IMR-90 (cell line): ENCODE results near the gene ATRNL1. TPM values are rescaled to one million over a fixed set of nuclear protein-coding genes. Genes with fewer than 3 reads are reported as not detected.

ENCODE experiments used
- ATAC-seq: fragments of 200-7000 bp; cut with Tn5 transposase; 2 replicates; pipeline ENCODE4 v1.9.1; 2020; ENCODE audit warnings: low read depth, mild to moderate bottlenecking, moderate library complexity
- BruUV-seq: library from RNA; stranded (reverse); fragments of 400-500 nt; replicated peaks from 2 replicates; lab custom pipeline; 2021; lab: Mats Ljungman, UMichigan
- CTCF ChIA-PET: fragments of 300-600 bp; formaldehyde crosslinking; extraction: SDS; loops from one replicate; lab custom pipeline; 2021; ENCODE audit warnings: antibody characterized with exemption; lab: Yijun Ruan, JAX
- POLR2A ChIA-PET: fragments of 300-600 bp; sonication (Branson Sonifier 250); formaldehyde crosslinking; loops from one replicate; lab custom pipeline; 2022; ENCODE audit warnings: antibody characterized with exemption; ENCODE audit not compliant: unreplicated experiment; lab: Charles Lee
- DNase-seq: peaks from one replicate; pipeline ENCODE4 v3.0.0; 2013
- H2AFZ ChIP-seq: replicated peaks from 2 replicates; pipeline ENCODE3; 2013; ENCODE audit warnings: low read length, mild to moderate bottlenecking; ENCODE audit not compliant: poor library complexity
- H2AK5ac ChIP-seq: 2 replicates; pipeline ENCODE4 v1.6.1; 2013; ENCODE audit warnings: low read depth, low read length, inconsistent platforms
- H2AK9ac ChIP-seq: replicated peaks from 2 replicates; pipeline ENCODE3; 2013; ENCODE audit warnings: mild to moderate bottlenecking, low read depth, low read length, moderate library complexity; ENCODE audit not compliant: poor library complexity
- H2BK120ac ChIP-seq: 2 replicates; pipeline ENCODE4 v1.6.1; 2013; ENCODE audit warnings: low read depth, low read length, inconsistent platforms
- H2BK15ac ChIP-seq: 3 replicates; pipeline ENCODE4 v1.6.1; 2013; ENCODE audit warnings: low read depth, low read length, inconsistent platforms
- H2BK20ac ChIP-seq: 2 replicates; pipeline ENCODE4 v1.6.1; 2013; ENCODE audit warnings: low read depth, mild to moderate bottlenecking, inconsistent platforms, low read length, moderate library complexity
- H2BK5ac ChIP-seq: 2 replicates; pipeline ENCODE4 v1.6.1; 2013; ENCODE audit warnings: mild to moderate bottlenecking, low read depth, low read length, inconsistent platforms; ENCODE audit not compliant: poor library complexity, severe bottlenecking
- H3K14ac ChIP-seq: replicated peaks from 2 replicates; pipeline ENCODE4 v1.6.1; 2013; ENCODE audit warnings: low read depth, low read length, inconsistent platforms
- H3K18ac ChIP-seq: 2 replicates; pipeline ENCODE4 v1.6.1; 2013; ENCODE audit warnings: low read depth, low read length, control low read depth
- H3K23ac ChIP-seq: 2 replicates; pipeline ENCODE4 v1.6.1; 2013; ENCODE audit warnings: low read depth, low read length, inconsistent platforms
- H3K27ac ChIP-seq: 2 replicates; pipeline ENCODE4 v1.5.1; 2013; ENCODE audit warnings: mild to moderate bottlenecking, control low read depth, low read length; ENCODE audit not compliant: insufficient read depth
- H3K27me3 ChIP-seq: 2 replicates; pipeline ENCODE4 v1.6.1; 2013; ENCODE audit warnings: low read length; ENCODE audit not compliant: control insufficient read depth, insufficient read depth
- H3K36me3 ChIP-seq: 2 replicates; pipeline ENCODE4 v1.6.1; 2013; ENCODE audit warnings: low read length, mixed read lengths; ENCODE audit not compliant: control insufficient read depth, insufficient read depth
- H3K4ac ChIP-seq: 2 replicates; pipeline ENCODE4 v1.6.1; 2013; ENCODE audit warnings: low read depth, low read length, inconsistent platforms
- H3K4me1 ChIP-seq: 2 replicates; pipeline ENCODE4 v1.6.1; 2013; ENCODE audit warnings: low read length, mixed read lengths; ENCODE audit not compliant: control insufficient read depth, insufficient read depth
- H3K4me2 ChIP-seq: 2 replicates; pipeline ENCODE4 v1.6.1; 2013; ENCODE audit warnings: low read depth, mild to moderate bottlenecking, control low read depth, low read length, moderate library complexity
- H3K4me3 ChIP-seq: 2 replicates; pipeline ENCODE4 v1.5.1; 2013; ENCODE audit warnings: low read depth, mild to moderate bottlenecking, control low read depth, low read length, moderate library complexity; ENCODE audit not compliant: insufficient read depth
- H3K56ac ChIP-seq: 2 replicates; pipeline ENCODE4 v1.6.1; 2013; ENCODE audit warnings: low read length, inconsistent platforms; ENCODE audit not compliant: insufficient read depth; ENCODE audit errors: extremely low read depth
- H3K79me1 ChIP-seq, 2 experiments: 2 replicates each; pipeline ENCODE4 v1.6.1; 2013; ENCODE audit warnings: low read length in 2 of 2, inconsistent platforms in 1 of 2, low read depth in 1 of 2
- H3K9ac ChIP-seq: 2 replicates; pipeline ENCODE4 v1.6.1; 2013; ENCODE audit warnings: low read depth, low read length, control low read depth
- H3K9me1 ChIP-seq: 2 replicates; pipeline ENCODE4 v1.6.1; 2013; ENCODE audit warnings: low read length, inconsistent platforms; ENCODE audit not compliant: insufficient read depth
- H3K9me3 ChIP-seq: 2 replicates; pipeline ENCODE4 v1.6.1; 2013; ENCODE audit warnings: low read length; ENCODE audit not compliant: control insufficient read depth, insufficient read depth
- H4K20me1 ChIP-seq: 2 replicates; pipeline ENCODE4 v1.6.1; 2013; ENCODE audit warnings: low read length, inconsistent platforms; ENCODE audit not compliant: insufficient read depth
- H4K5ac ChIP-seq: 2 replicates; pipeline ENCODE4 v1.6.1; 2013; ENCODE audit warnings: mild to moderate bottlenecking, low read depth, low read length, control low read depth
- H4K8ac ChIP-seq, 2 experiments: 2 replicates each; pipeline ENCODE4 v1.6.1; 2013; ENCODE audit warnings: low read depth in 2 of 2, low read length in 2 of 2, control low read depth in 1 of 2, inconsistent platforms in 1 of 2
- H4K91ac ChIP-seq: 2 replicates; pipeline ENCODE4 v1.6.1; 2013; ENCODE audit warnings: low read depth, low read length, inconsistent platforms; ENCODE audit not compliant: insufficient read depth
- CEBPB ChIP-seq: IDR thresholded peaks from 2 replicates; pipeline ENCODE4 v1.6.1; 2012; ENCODE audit warnings: low read depth, low read length, improper control_type of control experiment
- CHD1 ChIP-seq: IDR thresholded peaks from 2 replicates; pipeline ENCODE4 v1.6.1; 2012; ENCODE audit warnings: low read depth, low read length, improper control_type of control experiment
- FOS ChIP-seq: fragments of 150-350 bp; IDR thresholded peaks from 2 replicates; pipeline ENCODE4 v1.6.1; 2016; ENCODE audit warnings: low read depth, low read length
- MAFK ChIP-seq: IDR thresholded peaks from 2 replicates; pipeline ENCODE4 v1.6.1; 2012; ENCODE audit warnings: low read depth, low read length, improper control_type of control experiment
- MAZ ChIP-seq: IDR thresholded peaks from 2 replicates; pipeline ENCODE4 v1.6.1; 2012; ENCODE audit warnings: low read depth, mild to moderate bottlenecking, low read length, improper control_type of control experiment, moderate library complexity, borderline replicate concordance
- MXI1 ChIP-seq: IDR thresholded peaks from 2 replicates; pipeline ENCODE4 v1.6.1; 2012; ENCODE audit warnings: low read depth, mild to moderate bottlenecking, low read length, moderate library complexity, borderline replicate concordance
- RAD21 ChIP-seq: IDR thresholded peaks from 2 replicates; pipeline ENCODE4 v1.6.1; 2012; ENCODE audit warnings: low read length, improper control_type of control experiment
- RCOR1 ChIP-seq: IDR thresholded peaks from 2 replicates; pipeline ENCODE4 v1.6.1; 2012; ENCODE audit warnings: mild to moderate bottlenecking, low read length, improper control_type of control experiment; ENCODE audit not compliant: insufficient replicate concordance
- RFX5 ChIP-seq: IDR thresholded peaks from 2 replicates; pipeline ENCODE4 v1.8.0; 2012; ENCODE audit warnings: low read depth, mild to moderate bottlenecking, low read length, moderate library complexity
- SMC3 ChIP-seq: fragments of 150-350 bp; IDR thresholded peaks from 2 replicates; pipeline ENCODE4 v1.6.1; 2016; ENCODE audit warnings: low read depth, mild to moderate bottlenecking, antibody characterized with exemption, low read length, moderate library complexity
- USF2 ChIP-seq: fragments of 150-350 bp; IDR thresholded peaks from 2 replicates; pipeline ENCODE4 v1.6.1; 2017; ENCODE audit warnings: mild to moderate bottlenecking, antibody characterized with exemption, low read length, low read depth
- WGBS, 2 experiments: methylation state at CpG; one replicate each; pipeline versions ENCODE4 v1.1.5 to v1.1.7; 2013; ENCODE audit warnings: missing lambda C conversion rate in 2 of 2; ENCODE audit not compliant: insufficient read length in 1 of 2; ENCODE audit errors: extremely low coverage in 2 of 2; 5-methylcytosine and 5-hydroxymethylcytosine counted together
- dilution Hi-C: fragments of 300-500 bp; cut with HindIII; formaldehyde crosslinking; loops from one replicate; pipeline ENCODE4 v1.14.3; 2018; ENCODE audit warnings: low sequenced_read_pairs; ENCODE audit not compliant: unreplicated experiment
- in situ Hi-C: fragments of 300-500 bp; cut with MboI; formaldehyde crosslinking; loops from 3 replicates; pipeline ENCODE4 v1.14.3; 2019; ENCODE audit warnings: low sequenced_read_pairs, inconsistent platforms, mixed read lengths
- intact Hi-C: fragments of 100-400 bp; cut with micrococcal nuclease; formaldehyde crosslinking; loops from 2 replicates; pipeline ENCODE4 v1.10.0; 2022
- polyA plus RNA-seq, 3 experiments: library from polyadenylated mRNA; depleted of rRNA; stranded (reverse); fragments of >200 nt; gene quantifications; 2 replicates each; pipeline ENCODE4 v1.2.3, GENCODE V29; 2012; ENCODE audit warnings: low replicate concordance in 1 of 3
- total RNA-seq: library from RNA; depleted of rRNA; stranded (reverse); fragments of >200 nt; gene quantifications from 2 replicates; pipeline ENCODE4 v1.2.3, GENCODE V29; 2012

ATRNL1 gene
- total and polyA plus RNA-seq, 2 of the 4 experiments (the other 2 are of a cell fraction), result 0.18 to 0.19 TPM

- Histone ChIP-seq H3K14ac (no peak overlapping the region), H2BK5ac (no peak overlapping the region), H4K5ac (no peak overlapping the region), H4K91ac (no peak overlapping the region), H4K20me1 (no peaks in the 10 kb centered on the region), H3K4me2 (no peak overlapping the region), H3K4ac (no peak overlapping the region), H3K9ac (no peak overlapping the region), H2BK15ac (no peak overlapping the region), H3K4me1 (no peaks in the 10 kb centered on the region), H3K27ac (no peak overlapping the region), H3K23ac (no peak overlapping the region), H2AFZ (no peak overlapping the region), H2AK9ac (no peak overlapping the region), H3K9me1 (no peaks in the 10 kb centered on the region), H2AK5ac (no peak overlapping the region), H4K8ac (no peak overlapping the region), H3K36me3 (no peaks in the 10 kb centered on the region), H2BK120ac (no peak overlapping the region), H3K9me3 (peaks cover 3% of the 10 kb centered on the region), H3K56ac (no peak overlapping the region), H3K18ac (no peak overlapping the region), H3K79me1 (no peaks in the 10 kb centered on the region), H2BK20ac (no peak overlapping the region), H3K27me3 (no peaks in the 10 kb centered on the region), H3K4me3 (no peak overlapping the region)
- dilution Hi-C loops, result no loop called here
- DNase-seq (no peak), ATAC-seq (no peak)
- 80% methylated on average over 1 of the region's 5 CpGs; no CpG with 5 or more reads in 1 of the 2 experiments for WGBS, 2 experiments
- BruUV-seq, result no TSS peak
- no peak for TF ChIP-seq RFX5
- no peak for TF ChIP-seq MAZ
- TF ChIP-seq MXI1, result no peak
- TF ChIP-seq CHD1, result no peak
- no peak for TF ChIP-seq MAFK
- no peak for TF ChIP-seq FOS
- no peak for TF ChIP-seq RAD21
- TF ChIP-seq RCOR1, result no peak
- no peak for TF ChIP-seq USF2
- no peak for TF ChIP-seq CEBPB
- TF ChIP-seq SMC3, result no peak
- POLR2A ChIA-PET, result no interaction called here
- in situ Hi-C loops, result no loop called here
- intact Hi-C loops, result no loop called here
- CTCF ChIA-PET, result no interaction called here
Measured at GRCh38 chr10:115295213-115295805, 202.1 kb downstream of the ATRNL1 start.
